Testis (tissue), 3 donors: ENCODE data around the gene MGAT5B. TPM values are rescaled to one million over a fixed set of nuclear protein-coding genes. Genes with fewer than 3 reads are reported as not detected.

Experiments
- DNase-seq: peaks from one replicate; pipeline ENCODE4 v3.0.0-alpha.2; 2019
- H3K27ac ChIP-seq, 2 donors: fragments of 200-600 bp; sonication (generic); one replicate each; pipeline ENCODE4 v1.5.1; 2019
- H3K27me3 ChIP-seq: fragments of 200-600 bp; sonication (generic); one replicate; pipeline ENCODE4 v1.5.1; 2019
- H3K36me3 ChIP-seq: fragments of 200-600 bp; sonication (generic); one replicate; pipeline ENCODE4 v1.5.1; 2017; ENCODE audit warnings: low read depth; ENCODE audit errors: missing control alignments
- H3K4me1 ChIP-seq: fragments of 200-600 bp; sonication (generic); one replicate; pipeline ENCODE4 v1.5.1; 2019
- H3K4me3 ChIP-seq, 2 donors: fragments of 200-600 bp; sonication (generic); one replicate each; pipeline ENCODE4 v1.5.1; 2017 to 2019
- H3K9me3 ChIP-seq: fragments of 200-600 bp; sonication (generic); one replicate; pipeline ENCODE4 v1.5.1; 2017
- CTCF ChIP-seq, 3 experiments: fragments of 450-650 bp in 2 of 3; fragments of 200-600 bp in 1 of 3; sonication (generic) in 1 of 3; IDR thresholded peaks; one replicate each; pipeline ENCODE4 v1.5.1; 2016 to 2019; ENCODE audit warnings: antibody characterized with exemption in 3 of 3, mild to moderate bottlenecking in 2 of 3, moderate library complexity in 1 of 3
- POLR2A ChIP-seq: fragments of 450-650 bp; IDR thresholded peaks from one replicate; pipeline ENCODE4 v1.6.1; 2017; ENCODE audit warnings: antibody characterized with exemption, mild to moderate bottlenecking, moderate library complexity
- WGBS, 2 donors: methylation state at CpG; one replicate each; pipeline ENCODE4 v1.1.5; 2018; 5-methylcytosine and 5-hydroxymethylcytosine counted together
- intact Hi-C: fragments of 100-400 bp; cut with DNase I; formaldehyde crosslinking; loops from one replicate; pipeline ENCODE4 v1.15.1; 2023; ENCODE audit warnings: low total_unique reads
- polyA plus RNA-seq: library from polyadenylated mRNA; stranded (reverse); fragments of 350-450 nt; fragmentation: Illumina TruSeq; extraction: RNeasy Lipid Tissue Mini Kit (QIAGEN cat#74804); gene quantifications from one replicate; pipeline ENCODE4 v1.2.3, GENCODE V29; 2014; ENCODE audit warnings: low read depth, low replicate concordance; ENCODE audit not compliant: insufficient read depth
- total RNA-seq, 2 donors: library from RNA; depleted of rRNA; stranded (reverse); fragments of >200 nt; gene quantifications; one replicate each; pipeline ENCODE4 v1.2.3, GENCODE V29; 2016

The MGAT5B gene
- total and polyA plus RNA-seq, 3 donors from 2014 or later = 4.6 to 10.9 (median 9.0) TPM

- DNase-seq = no peak
- H3K4me3 ChIP-seq = no peak overlapping the region
These were observed 57.3 kb downstream of the MGAT5B start for GRCh38 chr17:76925441-76925891.

GRCh38 chr17:76926237-76926866 is 58.1 kb downstream of the MGAT5B start:
- H3K4me1 ChIP-seq = no peaks in the 10 kb centered on the region
- intact Hi-C loops = no loop called here
- TF ChIP-seq CTCF (IDR thresholded peaks at IDR 0.05) = no peak
- TF ChIP-seq POLR2A = no peak

More at GRCh38 chr17:76925441-76925891, 57.3 kb downstream of the MGAT5B start:
- 20 to 43% methylated on average over 8 of the region's 8 CpGs for WGBS, 2 donors
- Histone ChIP-seq H3K9me3 (no peaks in the 10 kb centered on the region), H3K36me3 (no peaks in the 10 kb centered on the region), H3K27ac (no peak overlapping the region), H3K27me3 (no peaks in the 10 kb centered on the region), H3K4me1 (no peaks in the 10 kb centered on the region)
- no peak for TF ChIP-seq CTCF (IDR thresholded peaks at IDR 0.05)
- intact Hi-C loops = no loop called here

GRCh38 chr17:76927577-76927976 is 59.4 kb downstream of the MGAT5B start:
- H3K27ac ChIP-seq = no peak overlapping the region
- no peaks in the 10 kb centered on the region for H3K36me3 ChIP-seq
- intact Hi-C loops = no loop called here
- DNase-seq = no peak
- WGBS, 2 donors = 82 to 83% methylated on average over 12 of the region's 12 CpGs
- no peaks in the 10 kb centered on the region for H3K9me3 ChIP-seq
- no peak overlapping the region for H3K4me3 ChIP-seq
- no peaks in the 10 kb centered on the region for H3K27me3 ChIP-seq
- H3K4me1 ChIP-seq = no peaks in the 10 kb centered on the region
- no peak for TF ChIP-seq POLR2A

More at GRCh38 chr17:76926237-76926866, 58.1 kb downstream of the MGAT5B start:
- no peak for DNase-seq
- Histone ChIP-seq H3K27ac (no peak overlapping the region), H3K9me3 (no peaks in the 10 kb centered on the region), H3K36me3 (no peaks in the 10 kb centered on the region), H3K27me3 (no peaks in the 10 kb centered on the region), H3K4me3 (no peak overlapping the region)
- 90 to 91% methylated on average over 16 to 17 of the region's 17 CpGs for WGBS, 2 donors

GRCh38 chr17:76927982-76928381 is 59.8 kb downstream of the MGAT5B start:
- no peak for DNase-seq
- H3K36me3 ChIP-seq = no peaks in the 10 kb centered on the region
- WGBS, 2 donors = 76 to 78% methylated on average over 4 of the region's 4 CpGs
- no peaks in the 10 kb centered on the region for H3K4me1 ChIP-seq
- no peaks in the 10 kb centered on the region for H3K27me3 ChIP-seq
- no peak overlapping the region for H3K27ac ChIP-seq
- H3K4me3 ChIP-seq = no peak overlapping the region
- intact Hi-C loops = no loop called here
- TF ChIP-seq CTCF (IDR thresholded peaks at IDR 0.05) = no peak
- TF ChIP-seq POLR2A = no peak
- H3K9me3 ChIP-seq = no peaks in the 10 kb centered on the region

GRCh38 chr17:76929148-76929547 is 60.9 kb downstream of the MGAT5B start:
- WGBS, 2 donors = 92 to 94% methylated on average over 3 of the region's 3 CpGs
- DNase-seq = no peak
- H3K27me3 ChIP-seq = no peaks in the 10 kb centered on the region
- H3K36me3 ChIP-seq = no peaks in the 10 kb centered on the region
- no peaks in the 10 kb centered on the region for H3K9me3 ChIP-seq
- intact Hi-C loops = no loop called here
- H3K4me1 ChIP-seq = peaks cover under 1% of the 10 kb centered on the region
- H3K27ac ChIP-seq = no peak overlapping the region
- TF ChIP-seq CTCF (IDR thresholded peaks at IDR 0.05) = no peak
- no peak for TF ChIP-seq POLR2A
- H3K4me3 ChIP-seq = no peak overlapping the region
